NT2/D1 (cell line): ENCODE data around the gene SNCAIP.

ENCODE experiments used
- SUZ12 ChIP-seq: IDR thresholded peaks from 2 replicates; pipeline ENCODE4 v1.6.1; 2011; ENCODE audit not compliant: insufficient read length, insufficient read depth; ENCODE audit errors: extremely low read depth
- YY1 ChIP-seq: IDR thresholded peaks from 2 replicates; pipeline ENCODE4 v1.6.1; 2011; ENCODE audit not compliant: insufficient read length, insufficient read depth
- ZNF274 ChIP-seq: IDR thresholded peaks from 2 replicates; pipeline ENCODE4 v1.6.1; 2011; ENCODE audit warnings: mild to moderate bottlenecking, low read depth, low read length

DNA sequence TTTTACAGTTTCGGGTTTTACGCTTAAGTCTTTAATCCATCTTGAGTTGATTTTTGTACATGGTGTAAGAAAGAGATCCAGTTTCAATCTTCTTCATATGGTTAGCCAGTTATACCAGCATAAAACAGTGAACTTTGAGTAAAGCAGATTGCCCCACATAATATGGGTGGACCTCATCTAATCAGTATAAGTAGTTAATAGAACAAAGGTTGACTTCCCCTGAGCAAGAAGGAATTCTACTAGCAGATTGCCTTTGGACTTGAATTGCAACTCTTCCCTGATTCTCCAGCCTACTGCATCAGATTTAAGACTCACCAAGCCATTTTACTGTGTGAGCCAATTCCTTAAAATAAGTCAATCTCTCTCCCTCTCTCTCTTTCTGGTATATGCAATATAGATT lies 173.2 kb downstream of the SNCAIP start:
- TF ChIP-seq SUZ12 (no peak), YY1 (no peak), ZNF274 (no peak)
